B cell (primary cell): ENCODE measurements around the gene PPP1R14C. TPM values are rescaled to one million over a fixed set of nuclear protein-coding genes. Genes with fewer than 3 reads are reported as not detected.

Experiments used
- ATAC-seq: fragments of 200-7000 bp; cut with Tn5 transposase; one replicate; pipeline ENCODE4 v1.10.0; 2021; ENCODE audit warnings: low read depth, mild to moderate bottlenecking, moderate number of reproducible peaks, moderate library complexity
- CTCF ChIA-PET: fragments of 350-600 bp; sonication (Branson Sonifier 250); formaldehyde crosslinking; loops from one replicate; lab custom pipeline; 2021; ENCODE audit warnings: antibody characterized with exemption, inconsistent platforms; lab: Charles Lee
- POLR2A ChIA-PET: fragments of 350-600 bp; sonication (Branson Sonifier 250); formaldehyde crosslinking; loops from one replicate; lab custom pipeline; 2021; ENCODE audit warnings: antibody characterized with exemption; lab: Charles Lee
- DNase-seq: peaks from one replicate; pipeline ENCODE4 v3.0.0; 2013
- H2AFZ ChIP-seq: 2 replicates; pipeline ENCODE4 v1.6.1; 2012; ENCODE audit warnings: mild to moderate bottlenecking, low read depth, low read length; ENCODE audit not compliant: insufficient read depth, poor library complexity, severe bottlenecking
- H3K27ac ChIP-seq, 2 donors: 1 replicate in 1 of 2; 2 replicates in 1 of 2; pipeline ENCODE4 v1.5.1; 2012 to 2013; ENCODE audit warnings: low read length in 2 of 2, mild to moderate bottlenecking in 2 of 2, moderate library complexity in 1 of 2
- H3K27me3 ChIP-seq, 4 experiments: fragments of 200-600 bp in 1 of 4; sonication (generic) in 1 of 4; replicated peaks in 1 of 4; 1 replicate in 2 of 4; 2 replicates in 2 of 4; pipeline versions ENCODE4 v1.6.1 to v1.7.0; 2013 to 2016; ENCODE audit warnings: low read length in 3 of 4, mild to moderate bottlenecking in 2 of 4, mixed read lengths in 1 of 4, moderate library complexity in 1 of 4; ENCODE audit not compliant: insufficient read depth in 4 of 4, control insufficient read depth in 3 of 4; ENCODE audit errors: control extremely low read depth in 1 of 4
- H3K36me3 ChIP-seq, 2 experiments: replicated peaks in 1 of 2; 1 replicate in 1 of 2; 2 replicates in 1 of 2; pipeline versions ENCODE4 v1.6.1 to v1.7.1; 2013; ENCODE audit warnings: low read length in 1 of 2; ENCODE audit not compliant: insufficient read depth in 2 of 2, control insufficient read depth in 1 of 2; ENCODE audit errors: control extremely low read depth in 1 of 2, extremely low read depth in 1 of 2
- H3K4me1 ChIP-seq, 2 donors: fragments of 200-600 bp in 1 of 2; sonication (generic) in 1 of 2; 1 replicate in 1 of 2; 2 replicates in 1 of 2; pipeline versions ENCODE4 v1.5.1 to v1.6.1; 2013 to 2017; ENCODE audit warnings: low read length in 2 of 2; ENCODE audit not compliant: control insufficient read depth in 2 of 2, insufficient read depth in 2 of 2
- H3K4me2 ChIP-seq: replicated peaks from 2 replicates; pipeline ENCODE3; 2012; ENCODE audit warnings: mild to moderate bottlenecking, low read depth, low read length; ENCODE audit not compliant: poor library complexity, severe bottlenecking
- H3K4me3 ChIP-seq, 5 experiments: fragments of 200-600 bp in 1 of 5; sonication (generic) in 1 of 5; 1 replicate in 3 of 5; 2 replicates in 2 of 5; pipeline versions ENCODE4 v1.5.1 to v1.7.0; 2011 to 2016; ENCODE audit warnings: low read length in 4 of 5, mild to moderate bottlenecking in 4 of 5, low read depth in 2 of 5, control low read depth in 1 of 5, moderate library complexity in 1 of 5; ENCODE audit not compliant: insufficient read depth in 1 of 5; ENCODE audit errors: control extremely low read depth in 1 of 5, extremely low read depth in 1 of 5
- H3K79me2 ChIP-seq: fragments of 200-600 bp; sonication (generic); one replicate; pipeline ENCODE4 v1.6.0; 2016; ENCODE audit warnings: low read length; ENCODE audit not compliant: control insufficient read depth, insufficient read depth
- H3K9ac ChIP-seq: fragments of 200-600 bp; sonication (generic); 2 replicates; pipeline ENCODE4 v1.6.1; 2017; ENCODE audit warnings: mild to moderate bottlenecking, low read length, moderate library complexity
- H3K9me3 ChIP-seq, 3 donors: one replicate each; pipeline versions ENCODE4 v1.6.1 to v1.7.1; 2013; ENCODE audit warnings: low read length in 2 of 3; ENCODE audit not compliant: control insufficient read depth in 2 of 3, insufficient read depth in 1 of 3; ENCODE audit errors: control extremely low read depth in 1 of 3
- H4K20me1 ChIP-seq: 2 replicates; pipeline ENCODE4 v1.6.0; 2012; ENCODE audit warnings: mild to moderate bottlenecking, low read length; ENCODE audit not compliant: insufficient read depth, control insufficient read depth, poor library complexity, severe bottlenecking
- H3K27ac Mint-ChIP-seq: one replicate; pipeline ENCODE4 v1.8.0; 2021; ENCODE audit warnings: mixed read lengths
- H3K27me3 Mint-ChIP-seq: one replicate; pipeline ENCODE4 v1.8.0; 2021; ENCODE audit warnings: mixed read lengths
- H3K4me1 Mint-ChIP-seq: one replicate; pipeline ENCODE4 v1.8.0; 2021; ENCODE audit warnings: mixed read lengths
- H3K4me3 Mint-ChIP-seq: one replicate; pipeline ENCODE4 v1.8.0; 2021; ENCODE audit warnings: mixed read lengths
- H3K9me3 Mint-ChIP-seq: one replicate; pipeline ENCODE4 v1.8.0; 2022; ENCODE audit warnings: mixed read lengths; ENCODE audit not compliant: insufficient read depth
- CTCF ChIP-seq: fragments of 200-600 bp; IDR thresholded peaks from one replicate; pipeline ENCODE4 v1.8.0; 2022; ENCODE audit warnings: antibody characterized with exemption, mild to moderate bottlenecking
- EZH2 ChIP-seq: IDR thresholded peaks from 2 replicates; pipeline ENCODE4 v1.6.1; 2012; ENCODE audit warnings: borderline replicate concordance, low read depth, mild to moderate bottlenecking, moderate library complexity, low read length; ENCODE audit not compliant: insufficient read depth, poor library complexity, severe bottlenecking
- WGBS: methylation state at CpG from one replicate; pipeline ENCODE4 v1.1.5; 2013; ENCODE audit warnings: missing lambda C conversion rate; ENCODE audit not compliant: insufficient coverage; 5-methylcytosine and 5-hydroxymethylcytosine counted together
- intact Hi-C: fragments of 100-400 bp; cut with micrococcal nuclease; formaldehyde crosslinking; loops from one replicate; pipeline ENCODE4 v1.10.0; 2022
- polyA plus RNA-seq: library from polyadenylated mRNA; depleted of rRNA; stranded (reverse); fragments of >200 nt; gene quantifications from 2 replicates; pipeline ENCODE4 v1.2.3, GENCODE V29; 2012
- total RNA-seq, 2 donors: library from RNA; stranded (reverse); fragments of 120-200 nt in 1 of 2; gene quantifications; 1 replicate in 1 of 2; 2 replicates in 1 of 2; pipeline versions ENCODE4 v1.2.3 to v1.2.4, GENCODE V29; 2013 to 2022

PPP1R14C gene
- total and polyA plus RNA-seq, 2 donors (not counting 1 experiment from before 2014, with no cell fraction given), result not detected

- H3K27me3 ChIP-seq, result no peaks in the 10 kb centered on the region
- POLR2A ChIA-PET, result no interaction called here
- H3K4me1 Mint-ChIP-seq, result peaks cover 34% of the 10 kb centered on the region
- no peaks in the 10 kb centered on the region for H3K27me3 Mint-ChIP-seq
- H2AFZ ChIP-seq, result no peak overlapping the region
- no peak overlapping the region for H3K9ac ChIP-seq
- intact Hi-C loops, result loop anchor here (10.0 kb wide), 1 partner anchor 96 kb away; no protein-coding TSS in a partner anchor
- H3K9me3 ChIP-seq, result no peaks in the 10 kb centered on the region
- H4K20me1 ChIP-seq, result no peaks in the 10 kb centered on the region
- CTCF ChIA-PET, result interaction anchor here (0.7 to 1.3 kb wide), 3 partner anchors 10 to 100 kb away, joined by 3 to 6 read pairs (median 4); no protein-coding TSS in a partner anchor
- no peak overlapping the region for H3K4me3 ChIP-seq
- no peak for DNase-seq
- H3K4me3 Mint-ChIP-seq, result no peak overlapping the region
- 100% methylated on average over 1 of the region's 1 CpG for WGBS
- no peaks in the 10 kb centered on the region for H3K9me3 Mint-ChIP-seq
- TF ChIP-seq EZH2 (no peak), CTCF (no peak)
- ATAC-seq, result no peak
- no peak overlapping the region for H3K27ac Mint-ChIP-seq
- H3K4me2 ChIP-seq, result no peak overlapping the region
- no peaks in the 10 kb centered on the region for H3K36me3 ChIP-seq
- H3K4me1 ChIP-seq, result peaks cover 32 to 33% of the 10 kb centered on the region in 2 donors
- no peaks in the 10 kb centered on the region for H3K79me2 ChIP-seq
- H3K27ac ChIP-seq, result no peak overlapping the region
These were observed 37.7 kb downstream of the PPP1R14C start for GRCh38 chr6:150180517-150180916.

- POLR2A ChIA-PET, result no interaction called here
- H4K20me1 ChIP-seq, result no peaks in the 10 kb centered on the region
- CTCF ChIA-PET, result no interaction called here
- H3K79me2 ChIP-seq, result no peaks in the 10 kb centered on the region
- ATAC-seq (no peak), DNase-seq (no peak)
- Mint-ChIP-seq H3K27me3 (no peaks in the 10 kb centered on the region), H3K27ac (peak overlapping the region; percentile 47), H3K4me3 (peak overlapping the region; percentile 49), H3K4me1 (peaks cover 43% of the 10 kb centered on the region), H3K9me3 (peaks cover 4% of the 10 kb centered on the region)
- H3K4me3 ChIP-seq, result peak overlapping the region in 1 of 5 experiments; percentile 46
- H3K9ac ChIP-seq, result peak overlapping the region; percentile 8
- no peaks in the 10 kb centered on the region for H3K36me3 ChIP-seq
- H3K9me3 ChIP-seq, result no peaks in the 10 kb centered on the region
- intact Hi-C loops, result loop anchor here (10.0 kb wide), 1 partner anchor 98 kb away; no protein-coding TSS in a partner anchor
- peak overlapping the region; percentile 52 for H3K4me2 ChIP-seq
- H2AFZ ChIP-seq, result no peak overlapping the region
- WGBS, result no CpG with 5 or more reads among the region's 4 CpGs
- no peak overlapping the region for H3K27ac ChIP-seq
- H3K27me3 ChIP-seq, result no peaks in the 10 kb centered on the region
- TF ChIP-seq CTCF, result no peak
- no peak for TF ChIP-seq EZH2
- peaks cover 38 to 40% of the 10 kb centered on the region in 2 donors for H3K4me1 ChIP-seq
These were observed 39.7 kb downstream of the PPP1R14C start for GRCh38 chr6:150182460-150183078.
